OCI-LY3 (cell line): ENCODE measurements around the gene STARD13.

Source experiments
- EZH2phosphoT487 ChIP-seq: fragments of 200-600 bp; shearing (Covaris generic); IDR thresholded peaks from 2 replicates; pipeline ENCODE4 v1.6.1; 2018; ENCODE audit warnings: antibody characterized with exemption, mixed run types, low read depth
- TF ChIP-seq, protein P1 (sequence below): fragments of 200-600, 300-600 bp; sonication (generic); IDR thresholded peaks from 2 replicates; pipeline ENCODE4 v1.5.1; 2014; ENCODE audit warnings: antibody characterized with exemption, low read length, low read depth

DNA sequence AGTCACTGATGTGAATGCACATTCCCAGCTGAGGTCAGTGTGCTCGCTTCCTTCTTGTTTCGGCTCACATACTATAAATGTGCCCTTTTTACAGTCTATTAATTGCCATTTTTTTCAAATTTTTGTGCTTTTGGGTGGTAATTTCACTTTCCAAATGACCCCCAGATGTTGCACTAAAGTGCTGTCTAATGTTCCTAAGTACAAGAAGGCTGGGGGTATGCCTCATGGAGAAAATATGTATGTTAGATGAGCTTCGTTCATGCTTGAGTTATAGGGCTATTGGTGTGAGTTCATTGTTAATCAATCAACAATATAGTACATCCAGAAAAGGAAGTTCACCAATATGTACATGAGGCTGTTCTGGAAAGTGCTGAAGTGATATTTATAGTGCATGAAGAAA is 184.7 kb downstream of the STARD13 start:
- TF ChIP-seq, protein P1, sequence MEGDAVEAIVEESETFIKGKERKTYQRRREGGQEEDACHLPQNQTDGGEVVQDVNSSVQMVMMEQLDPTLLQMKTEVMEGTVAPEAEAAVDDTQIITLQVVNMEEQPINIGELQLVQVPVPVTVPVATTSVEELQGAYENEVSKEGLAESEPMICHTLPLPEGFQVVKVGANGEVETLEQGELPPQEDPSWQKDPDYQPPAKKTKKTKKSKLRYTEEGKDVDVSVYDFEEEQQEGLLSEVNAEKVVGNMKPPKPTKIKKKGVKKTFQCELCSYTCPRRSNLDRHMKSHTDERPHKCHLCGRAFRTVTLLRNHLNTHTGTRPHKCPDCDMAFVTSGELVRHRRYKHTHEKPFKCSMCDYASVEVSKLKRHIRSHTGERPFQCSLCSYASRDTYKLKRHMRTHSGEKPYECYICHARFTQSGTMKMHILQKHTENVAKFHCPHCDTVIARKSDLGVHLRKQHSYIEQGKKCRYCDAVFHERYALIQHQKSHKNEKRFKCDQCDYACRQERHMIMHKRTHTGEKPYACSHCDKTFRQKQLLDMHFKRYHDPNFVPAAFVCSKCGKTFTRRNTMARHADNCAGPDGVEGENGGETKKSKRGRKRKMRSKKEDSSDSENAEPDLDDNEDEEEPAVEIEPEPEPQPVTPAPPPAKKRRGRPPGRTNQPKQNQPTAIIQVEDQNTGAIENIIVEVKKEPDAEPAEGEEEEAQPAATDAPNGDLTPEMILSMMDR = no peak
- TF ChIP-seq EZH2phosphoT487 = no peak
